ENCODE results near the gene TOR4A. TPM values are rescaled to one million over a fixed set of nuclear protein-coding genes. Genes with fewer than 3 reads are reported as not detected.

The TOR4A gene
- total RNA-seq, 2 donors from 2014 or later, result 1.6 to 7.3 TPM

- no peaks in the 10 kb centered on the region for H3K27me3 ChIP-seq (replicated peaks; ENCODE audit: insufficient read depth)
- WGBS, result 68% methylated on average over 22 of the region's 22 CpGs
- no peaks in the 10 kb centered on the region for H3K9me3 ChIP-seq
- intact Hi-C loops (cut with DNase I), result no loop called here
- no peak overlapping the region for H3K4me3 ChIP-seq
- no peaks in the 10 kb centered on the region for H3K36me3 ChIP-seq
- DNase-seq (ENCODE audit: low spot score), result no peak
- peak overlapping the region; percentile 92 to 93 for H3K27ac ChIP-seq
- peaks cover 37% of the 10 kb centered on the region for H3K4me1 ChIP-seq (replicated peaks)
- TF ChIP-seq CTCF (IDR thresholded peaks at IDR 0.05) (no peak), POLR2AphosphoS5 (IDR thresholded peaks at IDR 0.05) (no peak), POLR2A (IDR thresholded peaks at IDR 0.05) (no peak)
Measured at GRCh38 chr9:137303893-137304382, 26.4 kb downstream of the TOR4A start.

GRCh38 chr9:137304383-137305059, 27.0 kb downstream of the TOR4A start:
- no peaks in the 10 kb centered on the region for H3K36me3 ChIP-seq
- H3K27ac ChIP-seq, result peak overlapping the region; percentile 92 to 93
- no peaks in the 10 kb centered on the region for H3K27me3 ChIP-seq (replicated peaks; ENCODE audit: insufficient read depth)
- H3K9me3 ChIP-seq, result no peaks in the 10 kb centered on the region
- intact Hi-C loops (cut with DNase I), result no loop called here
- TF ChIP-seq CTCF (IDR thresholded peaks at IDR 0.05) (peak in 1 of 4 experiments; percentile 3), POLR2A (IDR thresholded peaks at IDR 0.05) (no peak)
- H3K4me3 ChIP-seq, result no peak overlapping the region
- WGBS, result 26% methylated on average over 16 of the region's 16 CpGs
- peaks cover 37% of the 10 kb centered on the region for H3K4me1 ChIP-seq (replicated peaks)
- DNase-seq (ENCODE audit: low spot score), result peak; percentile 8

GRCh38 chr9:137305060-137305797, 27.7 kb downstream of the TOR4A start:
- peak overlapping the region; percentile 92 to 93 for H3K27ac ChIP-seq
- intact Hi-C loops (cut with DNase I), result no loop called here
- no peaks in the 10 kb centered on the region for H3K36me3 ChIP-seq
- 6% methylated on average over 36 of the region's 36 CpGs for WGBS
- peak; percentile 7 for TF ChIP-seq POLR2A (IDR thresholded peaks at IDR 0.05)
- TF ChIP-seq POLR2AphosphoS5 (IDR thresholded peaks at IDR 0.05), result peak; percentile 18
- TF ChIP-seq CTCF (IDR thresholded peaks at IDR 0.05), result peak in 2 of 4 experiments; percentile 23 to 26
- DNase-seq (ENCODE audit: low spot score), result peak; percentile 60
- no peaks in the 10 kb centered on the region for H3K27me3 ChIP-seq (replicated peaks; ENCODE audit: insufficient read depth)
- peak overlapping the region in 1 of 2 donors; percentile 13 for H3K4me3 ChIP-seq
- H3K4me1 ChIP-seq (replicated peaks), result peaks cover 37% of the 10 kb centered on the region
- H3K9me3 ChIP-seq, result no peaks in the 10 kb centered on the region

- WGBS, result 30% methylated on average over 8 of the region's 8 CpGs
- intact Hi-C loops (cut with DNase I), result no loop called here
- Histone ChIP-seq H3K27me3 (replicated peaks; ENCODE audit: insufficient read depth) (no peaks in the 10 kb centered on the region), H3K36me3 (no peaks in the 10 kb centered on the region), H3K9me3 (no peaks in the 10 kb centered on the region), H3K4me1 (replicated peaks) (peaks cover 37% of the 10 kb centered on the region), H3K27ac (peak overlapping the region; percentile 92 to 93), H3K4me3 (no peak overlapping the region)
- TF ChIP-seq POLR2A (IDR thresholded peaks at IDR 0.05) (no peak), CTCF (IDR thresholded peaks at IDR 0.05) (no peak), POLR2AphosphoS5 (IDR thresholded peaks at IDR 0.05) (no peak)
- no peak for DNase-seq (ENCODE audit: low spot score)
Measured at GRCh38 chr9:137305798-137306065, 28.2 kb downstream of the TOR4A start.

Measured in prostate gland (tissue), 2 donors.